K562 (cell line): ENCODE data around the gene EML6. TPM values are rescaled to one million over a fixed set of nuclear protein-coding genes. Genes with fewer than 3 reads are reported as not detected.
A peak's percentile ranks its signal among the peaks of the same experiment; 100 is the strongest.
"Not testable (repeated sequence)": the region's sequence is repeated elsewhere in the genome, so short reads cannot be mapped to it uniquely, and the experiment has no call there.

Experiments used
- ATAC-seq: fragments of 200-7000 bp; cut with Tn5 transposase; 3 replicates; pipeline ENCODE4 v1.9.1; 2020; ENCODE audit warnings: moderate library complexity
- BruUV-seq: library from RNA; stranded (reverse); fragments of 400-500 nt; replicated peaks from 2 replicates; lab custom pipeline; 2021; lab: Mats Ljungman, UMichigan
- CTCF ChIA-PET: fragments of 300-600 bp; formaldehyde crosslinking; extraction: SDS; loops from one replicate; lab custom pipeline; 2021; ENCODE audit warnings: low intra/inter-chr PET ratio; lab: Yijun Ruan, JAX
- POLR2A ChIA-PET: fragments of 300-600, 350-650 bp; sonication (Branson Sonifier 250); formaldehyde crosslinking; extraction: SDS; loops from one replicate; lab custom pipeline; 2021; ENCODE audit warnings: antibody characterized with exemption, inconsistent platforms; lab: Yijun Ruan, JAX
- DNase-seq, 4 experiments: peaks; one replicate each; pipeline versions ENCODE4 v3.0.0 to v3.0.0-alpha.2; 2011 to 2018; ENCODE audit warnings: low spot score in 3 of 4, mixed read lengths in 3 of 4; ENCODE audit errors: extremely low read depth in 1 of 4
- FAIRE-seq: peaks from 2 replicates; lab custom pipeline; 2011; peaks lifted over from hg19 to GRCh38; lab: Jason Lieb, UNC
- H2AFZ ChIP-seq: 2 replicates; pipeline ENCODE4 v1.6.0; 2011; ENCODE audit warnings: low read depth, low read length, control low read depth, inconsistent platforms
- H3K27ac ChIP-seq: fragments of 200-600 bp; 3 replicates; pipeline ENCODE4 v1.8.0; 2011; ENCODE audit warnings: low read depth, mild to moderate bottlenecking, control low read depth, inconsistent platforms, low read length, moderate library complexity, mixed read lengths; ENCODE audit errors: extremely low read depth
- H3K27me3 ChIP-seq, 2 experiments: fragments of 300-600 bp in 1 of 2; 2 replicates in 1 of 2; 3 replicates in 1 of 2; pipeline versions ENCODE4 v1.6.0 to v1.8.0; 2011; ENCODE audit warnings: inconsistent platforms in 2 of 2, low read length in 2 of 2, mild to moderate bottlenecking in 1 of 2, mixed read lengths in 1 of 2, moderate library complexity in 1 of 2; ENCODE audit not compliant: control insufficient read depth in 2 of 2, insufficient read depth in 2 of 2
- H3K36me3 ChIP-seq: fragments of 300-600 bp; 3 replicates; pipeline ENCODE4 v1.8.0; 2011; ENCODE audit warnings: mild to moderate bottlenecking, low read length, inconsistent platforms; ENCODE audit not compliant: control insufficient read depth, insufficient read depth
- H3K4me1 ChIP-seq, 2 experiments: fragments of 200-600 bp in 1 of 2; replicated peaks in 1 of 2; 2 replicates in 1 of 2; 3 replicates in 1 of 2; pipeline versions ENCODE4 v1.5.1 to v1.8.0; 2011; ENCODE audit warnings: inconsistent platforms in 2 of 2, low read length in 2 of 2, mild to moderate bottlenecking in 1 of 2, mixed read lengths in 1 of 2, moderate library complexity in 1 of 2; ENCODE audit not compliant: control insufficient read depth in 2 of 2, insufficient read depth in 2 of 2
- H3K4me2 ChIP-seq: 2 replicates; pipeline ENCODE4 v1.6.1; 2011; ENCODE audit warnings: low read length, control low read depth, inconsistent platforms, mixed read lengths; ENCODE audit not compliant: insufficient read depth
- H3K4me3 ChIP-seq: fragments of 200-600 bp; sonication (generic), shearing (Covaris generic); 2 replicates; pipeline ENCODE4 v1.5.1; 2016; ENCODE audit warnings: control low read depth, inconsistent platforms
- H3K79me2 ChIP-seq: fragments of 200-600 bp; 3 replicates; pipeline ENCODE4 v1.8.0; 2011; ENCODE audit warnings: low read length, inconsistent platforms; ENCODE audit not compliant: control insufficient read depth, insufficient read depth
- H3K9ac ChIP-seq, 2 experiments: 2 replicates each; pipeline versions ENCODE4 v1.6.0 to v1.6.1; 2011; ENCODE audit warnings: low read depth in 2 of 2, low read length in 2 of 2, control low read depth in 1 of 2, inconsistent platforms in 1 of 2, mild to moderate bottlenecking in 1 of 2, mixed read lengths in 1 of 2; ENCODE audit not compliant: insufficient read depth in 1 of 2
- H3K9me1 ChIP-seq: one replicate; pipeline ENCODE4 v1.6.0; 2011; ENCODE audit warnings: inconsistent platforms, mild to moderate bottlenecking, low read length, moderate library complexity; ENCODE audit not compliant: control insufficient read depth, insufficient read depth
- H3K9me3 ChIP-seq: replicated peaks from 2 replicates; pipeline ENCODE4 v1.5.1; 2011; ENCODE audit warnings: low read depth, low read length, inconsistent platforms; ENCODE audit not compliant: control insufficient read depth, insufficient read depth
- H4K20me1 ChIP-seq: replicated peaks from 2 replicates; pipeline ENCODE4 v1.6.1; 2011; ENCODE audit warnings: low read length, inconsistent platforms, mixed read lengths; ENCODE audit not compliant: control insufficient read depth, insufficient read depth
- C11orf30 ChIP-seq: fragments of 450-650 bp; IDR thresholded peaks from 2 replicates; pipeline ENCODE4 v1.6.1; 2016; ENCODE audit warnings: low read depth, mild to moderate bottlenecking
- GATAD2B ChIP-seq: fragments of 450-650 bp; IDR thresholded peaks from 2 replicates; pipeline ENCODE4 v1.6.1; 2017; ENCODE audit warnings: mild to moderate bottlenecking, borderline replicate concordance
- ZNF316 ChIP-seq: fragments of 450-650 bp; IDR thresholded peaks from 2 replicates; pipeline ENCODE4 v1.6.1; 2016
- WGBS: fragments of 100-300 bp; shearing (Covaris generic); methylation state at CpG from one replicate; pipeline ENCODE4 v1.1.6; 2016; ENCODE audit warnings: low coverage, mixed read lengths; ENCODE audit not compliant: insufficient coverage; ENCODE audit errors: missing lambda C conversion rate; 5-methylcytosine and 5-hydroxymethylcytosine counted together
- in situ Hi-C: fragments of 300-500 bp; cut with MboI; formaldehyde crosslinking; loops from 4 replicates; pipeline ENCODE4 v1.15.0; 2018; ENCODE audit warnings: inconsistent platforms, mixed read lengths
- intact Hi-C: fragments of 100-400 bp; cut with micrococcal nuclease; formaldehyde crosslinking; loops from 2 replicates; pipeline ENCODE4 v1.14.2; 2022
- polyA plus RNA-seq, 8 experiments: library from polyadenylated mRNA; depleted of rRNA in 4 of 8; stranded (reverse) in 5 of 8; unstranded in 3 of 8; fragments of >200 nt; fragmentation: Nextera tagmentation in 2 of 8; fragmentation: Illumina TruSeq in 1 of 8; extraction: Ambion mirVana in 2 of 8; extraction: Trizol in 1 of 8; gene quantifications; 2 replicates each; pipeline versions ENCODE4 v1.2.1 to v1.2.3, GENCODE V29; 2011 to 2014; ENCODE audit warnings: inconsistent platforms in 1 of 8, missing spikeins in 1 of 8
- total RNA-seq, 7 experiments: library from RNA; depleted of rRNA in 6 of 7; stranded (reverse); fragments of >200 nt in 6 of 7; fragmentation: Illumina TruSeq in 2 of 7; extraction: Trizol in 2 of 7; gene quantifications; 2 replicates each; pipeline versions ENCODE4 v1.2.1 to v1.2.3, GENCODE V29; 2011 to 2021; ENCODE audit warnings: low replicate concordance in 1 of 7

EML6 gene
- total and polyA plus RNA-seq, 9 of the 15 experiments (the other 6 are each of a cell fraction or from before 2014, with no cell fraction given): 0.07 to 0.56 (median 0.25) TPM

GRCh38 chr2:54840559-54841468 lies 117.4 kb downstream of the EML6 start:
- no peak overlapping the region for H3K9ac ChIP-seq
- no peaks in the 10 kb centered on the region for H3K36me3 ChIP-seq
- in situ Hi-C loops (loop anchor here (10.0 kb wide), 1 partner anchor 316 kb away; no protein-coding TSS in a partner anchor), intact Hi-C loops (no loop called here)
- TF ChIP-seq GATAD2B: no peak
- TF ChIP-seq C11orf30: peak; percentile 34; the same call in 1 of the 2 replicates
- TF ChIP-seq ZNF316: peak; percentile 47; the same call in 1 of the 2 replicates
- H3K9me3 ChIP-seq: no peaks in the 10 kb centered on the region
- H2AFZ ChIP-seq: no peak overlapping the region
- BruUV-seq: no TSS peak
- ATAC-seq: no peak
- H3K27me3 ChIP-seq: peaks cover 15 to 39% of the 10 kb centered on the region in 2 experiments
- no peak for DNase-seq
- WGBS: 8% methylated on average over 7 of the region's 7 CpGs
- H3K4me2 ChIP-seq: no peak overlapping the region
- H4K20me1 ChIP-seq: no peaks in the 10 kb centered on the region
- FAIRE-seq: no peak
- no peak overlapping the region for H3K27ac ChIP-seq
- no peaks in the 10 kb centered on the region for H3K9me1 ChIP-seq
- no peak overlapping the region for H3K4me3 ChIP-seq
- no peaks in the 10 kb centered on the region for H3K79me2 ChIP-seq
- ChIA-PET CTCF (interaction anchor here (0.7 kb wide), 1 partner anchor 1522 kb away, joined by 4 read pairs; no protein-coding TSS in a partner anchor), POLR2A (no interaction called here)
- no peaks in the 10 kb centered on the region; a peak in 1 of 5 replicates for H3K4me1 ChIP-seq

- DNase-seq, H3K4me1 ChIP-seq, BruUV-seq, H3K9me1 ChIP-seq, H3K4me3 ChIP-seq, H3K9me3 ChIP-seq, H3K9ac ChIP-seq, H2AFZ ChIP-seq, H3K79me2 ChIP-seq, H4K20me1 ChIP-seq, FAIRE-seq, H3K4me2 ChIP-seq, intact Hi-C loops, ATAC-seq, H3K27ac ChIP-seq, H3K36me3 ChIP-seq: not testable (repeated sequence)
- in situ Hi-C loops: loop anchor here (10.0 kb wide), 1 partner anchor 317 kb away; no protein-coding TSS in a partner anchor
- H3K27me3 ChIP-seq: peaks cover 9 to 32% of the 10 kb centered on the region in 2 experiments
- 7% methylated on average over 9 of the region's 10 CpGs for WGBS
- ChIA-PET CTCF (interaction anchor here (0.7 kb wide), 1 partner anchor 1522 kb away, joined by 4 read pairs; no protein-coding TSS in a partner anchor), POLR2A (interaction anchor here (0.6 kb wide), 1 partner anchor 10 kb away, joined by 3 read pairs; no protein-coding TSS in a partner anchor)
Observed at GRCh38 chr2:54841500-54841899, 118.0 kb downstream of the EML6 start.
